ENCODE data around the gene ABCB11.
A peak's percentile ranks its signal among the peaks of the same experiment; 100 is the strongest.

Gene ABCB11

GRCh38 chr2:168920504-168921157 is 110.5 kb downstream of the ABCB11 start:
- Histone ChIP-seq H3K36me3 (ENCODE audit: insufficient read depth) (no peaks in the 10 kb centered on the region), H3K27me3 (ENCODE audit: insufficient read depth, low read depth) (no peaks in the 10 kb centered on the region), H3K4me3 (IDR thresholded peaks at IDR 0.05; ENCODE audit: insufficient read depth, low read depth, low read length) (no peak overlapping the region), H3K9ac (no peak overlapping the region), H2AFZ (ENCODE audit: low read depth) (no peak overlapping the region), H3K4me2 (no peak overlapping the region), H3K79me2 (ENCODE audit: insufficient read depth, low read depth) (no peaks in the 10 kb centered on the region), H4K20me1 (ENCODE audit: insufficient read depth) (no peaks in the 10 kb centered on the region), H3K27ac (no peak overlapping the region), H3K4me1 (ENCODE audit: low read depth, poor library complexity, severe bottlenecking) (no peaks in the 10 kb centered on the region)
- TF ChIP-seq CTCF (conservative IDR thresholded peaks at IDR 0.05; ENCODE audit: low read depth, low read length) = peak; percentile 75

- no peaks in the 10 kb centered on the region for H3K4me1 ChIP-seq (ENCODE audit: low read depth, poor library complexity, severe bottlenecking)
Measured at GRCh38 chr2:168916331-168916675, 114.8 kb downstream of the ABCB11 start.

GRCh38 chr2:168915441-168916330 is 115.4 kb downstream of the ABCB11 start:
- H3K79me2 ChIP-seq (ENCODE audit: insufficient read depth, low read depth) = no peaks in the 10 kb centered on the region
- H4K20me1 ChIP-seq (ENCODE audit: insufficient read depth) = no peaks in the 10 kb centered on the region
- no peaks in the 10 kb centered on the region for H3K36me3 ChIP-seq (ENCODE audit: insufficient read depth)
- no peak overlapping the region for H3K9ac ChIP-seq
- H3K27ac ChIP-seq = no peak overlapping the region
- H3K4me2 ChIP-seq = no peak overlapping the region
- TF ChIP-seq CTCF (conservative IDR thresholded peaks at IDR 0.05; ENCODE audit: low read depth, low read length) = no peak
- no peaks in the 10 kb centered on the region for H3K4me1 ChIP-seq (ENCODE audit: low read depth, poor library complexity, severe bottlenecking)
- no peak overlapping the region for H2AFZ ChIP-seq (ENCODE audit: low read depth)
- no peak overlapping the region for H3K4me3 ChIP-seq (IDR thresholded peaks at IDR 0.05; ENCODE audit: insufficient read depth, low read depth, low read length)
- H3K27me3 ChIP-seq (ENCODE audit: insufficient read depth, low read depth) = no peaks in the 10 kb centered on the region

More at GRCh38 chr2:168916331-168916675, 114.8 kb downstream of the ABCB11 start:
- TF ChIP-seq CTCF (conservative IDR thresholded peaks at IDR 0.05; ENCODE audit: low read depth, low read length) = no peak
- Histone ChIP-seq H3K36me3 (ENCODE audit: insufficient read depth) (no peaks in the 10 kb centered on the region), H3K27me3 (ENCODE audit: insufficient read depth, low read depth) (no peaks in the 10 kb centered on the region), H2AFZ (ENCODE audit: low read depth) (no peak overlapping the region), H3K4me2 (no peak overlapping the region), H4K20me1 (ENCODE audit: insufficient read depth) (no peaks in the 10 kb centered on the region), H3K27ac (no peak overlapping the region), H3K4me3 (IDR thresholded peaks at IDR 0.05; ENCODE audit: insufficient read depth, low read depth, low read length) (no peak overlapping the region), H3K79me2 (ENCODE audit: insufficient read depth, low read depth) (no peaks in the 10 kb centered on the region), H3K9ac (no peak overlapping the region)

- no peak for TF ChIP-seq CTCF (conservative IDR thresholded peaks at IDR 0.05; ENCODE audit: low read depth, low read length)
- Histone ChIP-seq H3K9ac (no peak overlapping the region), H3K4me1 (ENCODE audit: low read depth, poor library complexity, severe bottlenecking) (no peaks in the 10 kb centered on the region), H3K27ac (no peak overlapping the region), H4K20me1 (ENCODE audit: insufficient read depth) (no peaks in the 10 kb centered on the region), H3K27me3 (ENCODE audit: insufficient read depth, low read depth) (no peaks in the 10 kb centered on the region), H3K4me2 (no peak overlapping the region), H3K36me3 (ENCODE audit: insufficient read depth) (no peaks in the 10 kb centered on the region), H3K4me3 (IDR thresholded peaks at IDR 0.05; ENCODE audit: insufficient read depth, low read depth, low read length) (no peak overlapping the region), H2AFZ (ENCODE audit: low read depth) (no peak overlapping the region), H3K79me2 (ENCODE audit: insufficient read depth, low read depth) (no peaks in the 10 kb centered on the region)
Measured at GRCh38 chr2:168913495-168913894, 117.6 kb downstream of the ABCB11 start.

Measured in KMS-11 (cell line).